Neuronal stem cell (in vitro differentiated cells): ENCODE measurements around the gene KRTAP5-11.
"Not testable (repeated sequence)": the region's sequence is repeated elsewhere in the genome, so short reads cannot be mapped to it uniquely, and the experiment has no call there.

Source experiments
- DNase-seq: peaks from one replicate; pipeline ENCODE4 v3.0.0-alpha.2; 2013; ENCODE audit warnings: low spot score
- H2AFZ ChIP-seq: one replicate; pipeline ENCODE4 v1.6.1; 2013; ENCODE audit warnings: mild to moderate bottlenecking, low read length, inconsistent platforms
- H2AK5ac ChIP-seq: 2 replicates; pipeline ENCODE4 v1.6.1; 2013; ENCODE audit warnings: low read depth, mild to moderate bottlenecking, inconsistent platforms, low read length, moderate library complexity, mixed read lengths
- H2BK120ac ChIP-seq: 2 replicates; pipeline ENCODE4 v1.6.1; 2013; ENCODE audit warnings: low read depth, mild to moderate bottlenecking, inconsistent platforms, low read length, moderate library complexity, mixed read lengths
- H2BK12ac ChIP-seq: one replicate; pipeline ENCODE4 v1.6.1; 2013; ENCODE audit warnings: low read length, inconsistent platforms
- H2BK15ac ChIP-seq: 2 replicates; pipeline ENCODE4 v1.6.1; 2013; ENCODE audit warnings: mild to moderate bottlenecking, low read length, inconsistent platforms, mixed read lengths
- H2BK5ac ChIP-seq: one replicate; pipeline ENCODE4 v1.6.1; 2013; ENCODE audit warnings: inconsistent platforms, mild to moderate bottlenecking, low read length, moderate library complexity
- H3K14ac ChIP-seq: one replicate; pipeline ENCODE4 v1.6.1; 2013; ENCODE audit warnings: low read length, inconsistent platforms
- H3K18ac ChIP-seq: 2 replicates; pipeline ENCODE4 v1.6.1; 2013; ENCODE audit warnings: low read length, inconsistent platforms
- H3K23ac ChIP-seq: 2 replicates; pipeline ENCODE4 v1.6.1; 2013; ENCODE audit warnings: low read depth, mild to moderate bottlenecking, mixed read lengths, low read length, inconsistent platforms; ENCODE audit not compliant: poor library complexity
- H3K27ac ChIP-seq: replicated peaks from 3 replicates; pipeline ENCODE4 v1.5.1; 2013; ENCODE audit warnings: low read length, inconsistent platforms
- H3K27me3 ChIP-seq, 3 experiments: 2 replicates each; pipeline ENCODE4 v1.6.1; 2013; ENCODE audit warnings: low read length in 3 of 3, mild to moderate bottlenecking in 2 of 3, inconsistent platforms in 1 of 3, low read depth in 1 of 3, mixed read lengths in 1 of 3, moderate library complexity in 1 of 3; ENCODE audit not compliant: control insufficient read depth in 3 of 3, insufficient read depth in 3 of 3
- H3K36me3 ChIP-seq, 2 donors: replicated peaks in 1 of 2; 2 replicates each; pipeline ENCODE4 v1.6.1; 2013; ENCODE audit warnings: low read length in 2 of 2; ENCODE audit not compliant: control insufficient read depth in 2 of 2, insufficient read depth in 2 of 2
- H3K4ac ChIP-seq: 2 replicates; pipeline ENCODE4 v1.6.1; 2013; ENCODE audit warnings: inconsistent platforms, mild to moderate bottlenecking, low read length, moderate library complexity
- H3K4me1 ChIP-seq, 2 donors: 1 replicate in 1 of 2; 2 replicates in 1 of 2; pipeline ENCODE4 v1.6.1; 2013; ENCODE audit warnings: low read length in 2 of 2, low read depth in 1 of 2; ENCODE audit not compliant: control insufficient read depth in 2 of 2, insufficient read depth in 1 of 2
- H3K4me2 ChIP-seq: one replicate; pipeline ENCODE4 v1.6.1; 2013; ENCODE audit warnings: mild to moderate bottlenecking, low read length, inconsistent platforms; ENCODE audit not compliant: insufficient read depth, poor library complexity, severe bottlenecking
- H3K4me3 ChIP-seq, 2 donors: 2 replicates each; pipeline ENCODE4 v1.5.1; 2013; ENCODE audit warnings: low read length in 2 of 2, mild to moderate bottlenecking in 2 of 2, inconsistent platforms in 1 of 2, moderate library complexity in 1 of 2
- H3K79me1 ChIP-seq: one replicate; pipeline ENCODE4 v1.6.1; 2013; ENCODE audit warnings: low read depth, mild to moderate bottlenecking, inconsistent platforms, low read length, moderate library complexity
- H3K9ac ChIP-seq: one replicate; pipeline ENCODE4 v1.6.1; 2013; ENCODE audit warnings: mild to moderate bottlenecking, low read depth, low read length, inconsistent platforms; ENCODE audit not compliant: poor library complexity
- H3K9me3 ChIP-seq, 2 donors: replicated peaks in 1 of 2; 2 replicates each; pipeline versions ENCODE3 to v1.6.1; 2013; ENCODE audit warnings: low read length in 2 of 2, mild to moderate bottlenecking in 2 of 2, inconsistent platforms in 1 of 2, low read depth in 1 of 2, mixed read lengths in 1 of 2, moderate library complexity in 1 of 2; ENCODE audit not compliant: control insufficient read depth in 2 of 2, insufficient read depth in 1 of 2
- H4K8ac ChIP-seq: one replicate; pipeline ENCODE4 v1.6.1; 2013; ENCODE audit warnings: low read depth, mild to moderate bottlenecking, inconsistent platforms, low read length, moderate library complexity
- H4K91ac ChIP-seq: one replicate; pipeline ENCODE4 v1.6.1; 2013; ENCODE audit warnings: low read length, low read depth, mild to moderate bottlenecking, inconsistent platforms; ENCODE audit not compliant: poor library complexity
- WGBS, 2 donors: extraction: QIAGEN DNeasy Blood & Tissue Kit; methylation state at CpG; one replicate each; pipeline ENCODE4 v1.1.7; 2013; ENCODE audit warnings: missing lambda C conversion rate in 2 of 2, mixed read lengths in 1 of 2; ENCODE audit not compliant: insufficient read length in 2 of 2, insufficient replicate concordance in 1 of 2; ENCODE audit errors: extremely low coverage in 2 of 2; 5-methylcytosine and 5-hydroxymethylcytosine counted together

Gene KRTAP5-11

GRCh38 chr11:71566626-71567599 lies 15.8 kb downstream of the KRTAP5-11 start:
- WGBS, 2 donors: no CpG with 5 or more reads among the region's 21 CpGs
- not testable (repeated sequence) for H4K91ac ChIP-seq, H2AK5ac ChIP-seq, H2BK120ac ChIP-seq, H3K27me3 ChIP-seq, H3K4me2 ChIP-seq, H3K79me1 ChIP-seq, H2BK12ac ChIP-seq, H3K9ac ChIP-seq, H3K27ac ChIP-seq, H3K9me3 ChIP-seq, H3K23ac ChIP-seq, H3K14ac ChIP-seq, H3K4ac ChIP-seq, H4K8ac ChIP-seq, H3K36me3 ChIP-seq, H3K4me1 ChIP-seq, H3K4me3 ChIP-seq, H2BK15ac ChIP-seq, DNase-seq, H2AFZ ChIP-seq, H2BK5ac ChIP-seq, H3K18ac ChIP-seq

GRCh38 chr11:71566081-71566620 lies 16.5 kb downstream of the KRTAP5-11 start:
- no peak for DNase-seq
- no peak overlapping the region for H2BK5ac ChIP-seq
- peak overlapping the region; percentile 54 for H4K8ac ChIP-seq
- no peak overlapping the region for H2BK120ac ChIP-seq
- no peaks in the 10 kb centered on the region for H3K9me3 ChIP-seq
- WGBS, 2 donors: no CpG with 5 or more reads among the region's 10 CpGs
- H3K9ac ChIP-seq: no peak overlapping the region
- peaks cover 0 to 7% (median 4%) of the 10 kb centered on the region in 3 experiments for H3K27me3 ChIP-seq
- H3K36me3 ChIP-seq: no peaks in the 10 kb centered on the region
- peak overlapping the region; percentile 41 for H2BK12ac ChIP-seq
- H4K91ac ChIP-seq: no peak overlapping the region
- H2BK15ac ChIP-seq: no peak overlapping the region
- peak overlapping the region; percentile 63 for H3K14ac ChIP-seq
- no peak overlapping the region for H2AFZ ChIP-seq
- no peak overlapping the region for H3K27ac ChIP-seq
- no peak overlapping the region for H2AK5ac ChIP-seq
- no peak overlapping the region for H3K4me3 ChIP-seq
- H3K18ac ChIP-seq: peak overlapping the region; percentile 19
- H3K23ac ChIP-seq: no peak overlapping the region
- H3K4me1 ChIP-seq: peaks cover 0 to 2% of the 10 kb centered on the region in 2 donors
- no peak overlapping the region for H3K4ac ChIP-seq
- H3K4me2 ChIP-seq: no peak overlapping the region
- no peaks in the 10 kb centered on the region for H3K79me1 ChIP-seq

- H3K23ac ChIP-seq: no peak within 1 kb of the TSS
- peaks cover 0 to 4% (median 3%) of the 10 kb centered on the region in 3 experiments for H3K27me3 ChIP-seq
- H3K4me2 ChIP-seq: no peak within 1 kb of the TSS
- H4K8ac ChIP-seq: peak within 1 kb of the TSS; percentile 54
- H3K4ac ChIP-seq: no peak within 1 kb of the TSS
- H2AK5ac ChIP-seq: no peak within 1 kb of the TSS
- WGBS, 2 donors: no CpG with 5 or more reads among the region's 5 CpGs
- H3K9me3 ChIP-seq: no peaks in the 10 kb centered on the region
- peak within 1 kb of the TSS; percentile 37 for H3K18ac ChIP-seq
- peaks cover 0 to 2% of the 10 kb centered on the region in 2 donors for H3K4me1 ChIP-seq
- H3K79me1 ChIP-seq: no peaks in the 10 kb centered on the region
- H3K9ac ChIP-seq: no peak within 1 kb of the TSS
- peak within 1 kb of the TSS; percentile 63 for H3K14ac ChIP-seq
- H2BK12ac ChIP-seq: peak within 1 kb of the TSS; percentile 41
- no peak within 1 kb of the TSS for H4K91ac ChIP-seq
- H2BK5ac ChIP-seq: no peak within 1 kb of the TSS
- no peak for DNase-seq
- no peak within 1 kb of the TSS for H2BK120ac ChIP-seq
- H3K4me3 ChIP-seq: no peak within 1 kb of the TSS
- H2AFZ ChIP-seq: no peak within 1 kb of the TSS
- no peak within 1 kb of the TSS for H3K27ac ChIP-seq
- H3K36me3 ChIP-seq: no peaks in the 10 kb centered on the region
- H2BK15ac ChIP-seq: no peak within 1 kb of the TSS
Measured at GRCh38 chr11:71565263-71565662, 17.4 kb downstream of the KRTAP5-11 start, which contains the start of gene KRTAP5-10. TSS of gene KRTAP5-10 (plus strand) at chr11:71565563. CDS start at chr11:71565588, 25 bp downstream.

GRCh38 chr11:71564430-71564829 lies 18.2 kb downstream of the KRTAP5-11 start:
- Histone ChIP-seq H3K79me1 (no peaks in the 10 kb centered on the region), H3K23ac (no peak overlapping the region), H3K27me3 (peaks cover 0 to 4% (median 3%) of the 10 kb centered on the region in 3 experiments), H3K4me1 (peaks cover 0 to 2% of the 10 kb centered on the region in 2 donors), H3K4me3 (no peak overlapping the region), H3K14ac (no peak overlapping the region), H4K8ac (no peak overlapping the region), H3K4ac (no peak overlapping the region), H2BK12ac (no peak overlapping the region), H2AFZ (no peak overlapping the region), H2BK120ac (no peak overlapping the region), H3K18ac (no peak overlapping the region), H3K36me3 (no peaks in the 10 kb centered on the region), H3K27ac (no peak overlapping the region), H2BK5ac (no peak overlapping the region), H2AK5ac (no peak overlapping the region), H3K9me3 (no peaks in the 10 kb centered on the region), H2BK15ac (no peak overlapping the region), H4K91ac (no peak overlapping the region), H3K4me2 (no peak overlapping the region), H3K9ac (no peak overlapping the region)
- WGBS, 2 donors: no CpG with 5 or more reads among the region's 4 CpGs
- DNase-seq: no peak
